ENCODE data around the gene BABAM1.

BABAM1 gene

DNA sequence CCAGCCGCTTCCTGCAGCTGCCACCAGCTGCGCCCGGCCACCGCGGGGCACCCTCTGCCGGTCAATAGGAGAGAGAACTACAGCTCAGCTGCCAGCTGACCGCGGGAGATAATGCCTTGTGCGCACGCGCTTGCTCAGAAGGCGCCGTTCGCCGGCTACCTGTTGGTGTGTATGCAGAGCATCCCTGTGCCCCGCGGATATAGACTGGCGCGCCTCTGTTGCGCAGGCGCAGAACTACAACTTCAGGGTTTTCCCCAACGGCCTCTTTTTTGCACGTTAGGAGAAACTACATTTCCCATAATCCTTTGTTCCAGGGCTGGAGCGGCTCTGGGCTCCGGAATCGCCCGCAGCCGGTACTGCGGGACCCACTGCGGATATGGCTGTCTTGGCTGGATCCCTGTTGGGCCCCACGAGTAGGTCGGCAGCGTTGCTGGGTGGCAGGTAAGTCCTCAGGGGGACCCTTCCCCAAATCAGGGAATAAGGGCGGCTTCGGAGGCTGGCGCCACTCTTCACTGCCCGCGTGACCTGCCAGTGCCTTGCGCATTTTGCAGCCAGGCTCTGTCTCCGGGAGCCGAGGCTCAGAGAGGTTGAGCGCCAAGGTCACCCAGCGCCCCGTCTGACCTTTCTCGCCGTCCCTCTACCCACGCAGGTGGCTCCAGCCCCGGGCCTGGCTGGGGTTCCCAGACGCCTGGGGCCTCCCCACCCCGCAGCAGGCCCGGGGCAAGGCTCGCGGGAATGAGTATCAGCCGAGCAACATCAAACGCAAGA, 38.5 kb downstream of the BABAM1 start, which contains the start of gene MRPL34:
TSS of gene MRPL34 (plus strand) at position 356 of the 768 bp plus-strand sequence. CDS start at position 377, 21 bp downstream.
- H3K4me1 ChIP-seq (ENCODE audit: insufficient read depth, low read length): peaks cover 25% of the 10 kb centered on the region
- no peaks in the 10 kb centered on the region for H3K9me3 ChIP-seq (ENCODE audit: insufficient read depth, low read depth, low read length)
- under 1% methylated on average over 55 of the region's 55 CpGs for WGBS
- peak within 1 kb of the TSS; percentile 73 for H3K4me3 ChIP-seq (ENCODE audit: low read length)
- 0 out of 2 replicates have a peak, but pooled peaks cover 4% of the 10 kb centered on the region for H3K36me3 ChIP-seq (ENCODE audit: insufficient read depth, low read length)
- peak within 1 kb of the TSS; percentile 82 for H3K9ac ChIP-seq (ENCODE audit: low read depth, low read length)
- H3K27me3 ChIP-seq (ENCODE audit: insufficient read depth, low read length): no peaks in the 10 kb centered on the region
- peak within 1 kb of the TSS; percentile 79 for H3K27ac ChIP-seq (ENCODE audit: low read depth, low read length)

GRCh38 chr19:17306285-17306714, 39.1 kb downstream of the BABAM1 start:
- H3K27me3 ChIP-seq (ENCODE audit: insufficient read depth, low read length): no peaks in the 10 kb centered on the region
- 7% methylated on average over 28 of the region's 28 CpGs for WGBS
- peaks cover 26% of the 10 kb centered on the region for H3K4me1 ChIP-seq (ENCODE audit: insufficient read depth, low read length)
- peak overlapping the region; percentile 79 for H3K27ac ChIP-seq (ENCODE audit: low read depth, low read length)
- H3K36me3 ChIP-seq (ENCODE audit: insufficient read depth, low read length): 0 out of 2 replicates have a peak, but pooled peaks cover 3% of the 10 kb centered on the region
- H3K9ac ChIP-seq (ENCODE audit: low read depth, low read length): peak overlapping the region; percentile 82
- H3K9me3 ChIP-seq (ENCODE audit: insufficient read depth, low read depth, low read length): no peaks in the 10 kb centered on the region
- peak overlapping the region; percentile 73 for H3K4me3 ChIP-seq (ENCODE audit: low read length)

DNA sequence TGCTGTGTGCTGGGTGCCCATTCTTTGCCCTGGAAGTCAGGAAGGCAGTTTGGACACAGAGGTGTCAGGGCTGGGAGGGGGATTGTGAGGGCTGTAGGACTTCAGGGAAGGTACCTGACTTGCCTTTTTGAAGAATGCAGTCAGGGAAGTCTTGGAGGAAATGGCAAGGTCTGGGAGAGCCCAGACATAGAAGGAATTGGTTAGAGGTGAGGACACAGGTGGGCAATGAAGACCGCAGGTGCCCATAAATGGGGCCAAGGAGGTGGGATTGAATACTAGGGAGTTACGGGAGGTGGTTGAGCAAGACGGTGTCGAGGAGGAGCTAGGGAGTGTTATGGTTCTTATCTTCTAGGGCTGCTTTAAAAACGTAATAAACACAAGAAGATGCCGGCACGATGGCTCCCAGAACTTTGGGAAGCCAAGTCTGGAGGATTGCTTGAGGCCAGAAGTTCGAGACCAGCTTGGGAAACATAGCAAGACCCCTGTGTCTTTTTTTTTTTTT, 40.7 kb downstream of the BABAM1 start:
- Histone ChIP-seq H3K27me3 (ENCODE audit: insufficient read depth, low read length) (no peaks in the 10 kb centered on the region), H3K36me3 (ENCODE audit: insufficient read depth, low read length) (0 out of 2 replicates have a peak, but pooled peaks cover 8% of the 10 kb centered on the region), H3K9ac (ENCODE audit: low read depth, low read length) (no peak overlapping the region), H3K4me3 (ENCODE audit: low read length) (no peak overlapping the region), H3K9me3 (ENCODE audit: insufficient read depth, low read depth, low read length) (no peaks in the 10 kb centered on the region), H3K27ac (ENCODE audit: low read depth, low read length) (no peak overlapping the region; the same call in 1 of the 2 replicates), H3K4me1 (ENCODE audit: insufficient read depth, low read length) (peaks cover 20% of the 10 kb centered on the region)
- WGBS: 92% methylated on average over 8 of the region's 8 CpGs

- peak within 1 kb of the TSS; percentile 86 for H3K4me3 ChIP-seq (ENCODE audit: low read length)
- H3K4me1 ChIP-seq (ENCODE audit: insufficient read depth, low read length): peaks cover 20% of the 10 kb centered on the region
- peak within 1 kb of the TSS; percentile 69 for H3K27ac ChIP-seq (ENCODE audit: low read depth, low read length)
These were observed 42.1 kb downstream of the BABAM1 start, which contains the start of gene DDA1 for GRCh38 chr19:17309198-17309964. TSS of gene DDA1 (plus strand) at chr19:17309563. CDS start at chr19:17309655, 92 bp downstream.

DNA sequence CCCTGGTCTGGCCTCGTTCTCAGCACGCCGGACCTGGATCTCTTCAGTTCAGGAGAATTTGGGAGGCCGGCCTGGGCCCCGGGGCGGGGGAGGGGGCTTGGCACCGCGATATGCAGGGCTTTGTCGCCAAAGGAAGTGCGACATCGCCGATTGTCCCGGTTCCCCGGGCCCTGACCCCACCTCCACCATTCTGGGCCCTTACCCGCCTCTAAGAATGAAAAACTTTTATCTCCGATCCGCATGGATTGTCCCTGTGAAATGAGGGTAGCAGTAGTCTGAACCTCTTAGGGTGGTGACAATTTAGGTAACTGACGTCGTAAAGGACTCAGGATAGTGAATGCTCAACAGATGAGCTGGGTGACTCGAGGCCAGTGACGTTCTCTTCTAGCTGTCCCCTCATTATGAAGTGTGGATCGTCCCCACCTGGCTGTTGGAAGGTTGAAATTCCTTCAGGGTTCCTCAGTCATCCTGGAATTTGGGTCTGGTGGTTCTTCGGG, 42.8 kb downstream of the BABAM1 start:
- no peaks in the 10 kb centered on the region for H3K9me3 ChIP-seq (ENCODE audit: insufficient read depth, low read depth, low read length)
- H3K9ac ChIP-seq (ENCODE audit: low read depth, low read length): peak overlapping the region; percentile 65
- peaks cover 14% of the 10 kb centered on the region for H3K4me1 ChIP-seq (ENCODE audit: insufficient read depth, low read length)
- peaks cover 25% of the 10 kb centered on the region for H3K36me3 ChIP-seq (ENCODE audit: insufficient read depth, low read length)
- H3K27me3 ChIP-seq (ENCODE audit: insufficient read depth, low read length): no peaks in the 10 kb centered on the region
- H3K27ac ChIP-seq (ENCODE audit: low read depth, low read length): peak overlapping the region; percentile 69
- H3K4me3 ChIP-seq (ENCODE audit: low read length): peak overlapping the region; percentile 86
- WGBS: 9% methylated on average over 23 of the region's 23 CpGs

More at GRCh38 chr19:17309198-17309964, 42.1 kb downstream of the BABAM1 start, which contains the start of gene DDA1:
- Histone ChIP-seq H3K9ac (ENCODE audit: low read depth, low read length) (peak within 1 kb of the TSS; percentile 65), H3K36me3 (ENCODE audit: insufficient read depth, low read length) (peaks cover 19% of the 10 kb centered on the region), H3K9me3 (ENCODE audit: insufficient read depth, low read depth, low read length) (no peaks in the 10 kb centered on the region), H3K27me3 (ENCODE audit: insufficient read depth, low read length) (no peaks in the 10 kb centered on the region)
- WGBS: 1% methylated on average over 46 of the region's 46 CpGs

- no peaks in the 10 kb centered on the region for H3K9me3 ChIP-seq (ENCODE audit: insufficient read depth, low read depth, low read length)
- H3K9ac ChIP-seq (ENCODE audit: low read depth, low read length): no peak overlapping the region
- H3K4me3 ChIP-seq (ENCODE audit: low read length): no peak overlapping the region
- no peaks in the 10 kb centered on the region for H3K27me3 ChIP-seq (ENCODE audit: insufficient read depth, low read length)
- peak overlapping the region; percentile 41; the same call in 1 of the 2 replicates for H3K27ac ChIP-seq (ENCODE audit: low read depth, low read length)
- H3K4me1 ChIP-seq (ENCODE audit: insufficient read depth, low read length): peaks cover 11% of the 10 kb centered on the region; the same call in 1 of the 2 replicates
- H3K36me3 ChIP-seq (ENCODE audit: insufficient read depth, low read length): peaks cover 38% of the 10 kb centered on the region
- 82% methylated on average over 11 of the region's 11 CpGs for WGBS
These were observed 44.4 kb downstream of the BABAM1 start for GRCh38 chr19:17311455-17312188.

DNA sequence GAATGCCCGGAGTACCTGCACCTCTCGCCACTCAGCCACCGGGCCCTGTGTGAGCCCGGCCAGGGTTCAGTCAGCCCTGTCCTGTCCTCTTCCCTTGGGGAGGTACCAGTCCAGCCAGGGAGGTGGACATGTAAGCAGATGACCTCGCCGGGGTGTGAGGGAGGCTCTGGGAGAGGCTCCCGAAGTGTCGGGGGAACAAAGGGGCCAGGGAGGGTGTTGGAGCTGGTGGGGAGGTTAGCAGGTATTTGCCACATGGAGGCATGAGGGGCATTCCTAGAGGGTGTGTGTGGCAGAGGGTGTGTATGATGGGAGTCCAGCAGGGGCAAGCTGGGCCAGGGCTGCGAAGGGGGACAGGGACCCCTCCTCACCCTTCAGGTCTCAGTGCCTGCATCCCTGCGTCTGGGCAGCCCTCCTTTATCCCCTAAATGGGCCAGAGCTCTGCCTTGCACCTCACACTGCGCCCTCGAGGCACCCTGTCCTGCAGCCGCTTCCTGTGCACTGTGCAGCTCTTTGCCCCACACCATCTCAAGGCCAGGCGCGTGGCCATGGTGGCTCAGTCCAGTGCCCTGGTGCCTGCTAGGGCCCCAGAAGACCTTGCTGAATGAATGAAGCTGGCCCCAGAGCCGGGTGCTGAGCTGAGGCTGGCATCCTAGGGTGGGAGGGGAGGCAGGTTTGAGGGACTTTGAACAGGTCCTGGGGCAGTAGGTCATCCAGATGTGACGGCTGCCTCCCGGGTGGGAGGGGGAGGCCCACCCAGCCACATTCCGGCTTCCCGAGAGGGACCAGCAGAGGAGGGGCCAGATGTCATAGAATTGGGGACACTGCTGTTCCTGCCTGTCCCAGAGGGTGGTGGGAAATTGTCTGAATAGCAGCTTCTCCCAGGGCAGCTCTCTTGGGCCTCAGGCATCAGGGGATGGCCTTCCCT, 45.2 kb downstream of the BABAM1 start:
- Histone ChIP-seq H3K36me3 (ENCODE audit: insufficient read depth, low read length) (peaks cover 41% of the 10 kb centered on the region), H3K27me3 (ENCODE audit: insufficient read depth, low read length) (no peaks in the 10 kb centered on the region), H3K9ac (ENCODE audit: low read depth, low read length) (peak overlapping the region; percentile 24; the same call in 1 of the 2 replicates), H3K4me3 (ENCODE audit: low read length) (no peak overlapping the region), H3K27ac (ENCODE audit: low read depth, low read length) (peak overlapping the region; percentile 41; the same call in 1 of the 2 replicates), H3K4me1 (ENCODE audit: insufficient read depth, low read length) (peaks cover 11% of the 10 kb centered on the region; the same call in 1 of the 2 replicates), H3K9me3 (ENCODE audit: insufficient read depth, low read depth, low read length) (no peaks in the 10 kb centered on the region)
- 91% methylated on average over 20 of the region's 20 CpGs for WGBS

DNA sequence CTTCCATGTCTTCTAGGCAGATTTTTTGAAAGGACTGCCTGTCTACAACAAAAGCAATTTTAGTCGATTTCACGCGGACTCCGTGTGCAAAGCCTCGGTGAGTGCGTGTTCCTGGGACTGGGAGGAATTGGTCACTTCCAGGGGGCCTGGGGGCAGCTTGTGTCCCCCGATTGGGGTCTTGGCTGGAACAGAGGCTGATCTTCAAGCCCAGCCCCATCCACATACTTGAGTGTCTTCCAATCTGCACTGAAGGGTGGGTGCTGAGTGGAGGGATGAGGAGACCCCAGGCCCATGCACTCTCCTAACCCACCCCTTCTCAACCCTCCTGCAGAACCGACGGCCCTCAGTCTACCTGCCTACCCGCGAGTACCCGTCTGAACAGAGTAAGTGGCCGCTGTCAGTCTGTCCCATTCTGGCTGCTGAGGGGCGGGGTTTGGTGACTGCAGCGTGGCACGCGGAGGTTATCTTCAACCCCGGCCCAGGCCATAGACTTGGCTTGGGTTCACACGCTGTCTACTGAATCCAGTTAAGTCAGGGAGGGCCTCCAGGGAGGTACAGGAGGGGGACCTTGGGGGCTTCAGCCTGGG, 46.9 kb downstream of the BABAM1 start:
- Histone ChIP-seq H3K4me1 (ENCODE audit: insufficient read depth, low read length) (peaks cover 11% of the 10 kb centered on the region; the same call in 1 of the 2 replicates), H3K9ac (ENCODE audit: low read depth, low read length) (no peak overlapping the region), H3K36me3 (ENCODE audit: insufficient read depth, low read length) (peaks cover 45% of the 10 kb centered on the region), H3K27me3 (ENCODE audit: insufficient read depth, low read length) (no peaks in the 10 kb centered on the region), H3K27ac (ENCODE audit: low read depth, low read length) (no peak overlapping the region), H3K4me3 (ENCODE audit: low read length) (no peak overlapping the region), H3K9me3 (ENCODE audit: insufficient read depth, low read depth, low read length) (no peaks in the 10 kb centered on the region)
- 97% methylated on average over 19 of the region's 19 CpGs for WGBS

DNA sequence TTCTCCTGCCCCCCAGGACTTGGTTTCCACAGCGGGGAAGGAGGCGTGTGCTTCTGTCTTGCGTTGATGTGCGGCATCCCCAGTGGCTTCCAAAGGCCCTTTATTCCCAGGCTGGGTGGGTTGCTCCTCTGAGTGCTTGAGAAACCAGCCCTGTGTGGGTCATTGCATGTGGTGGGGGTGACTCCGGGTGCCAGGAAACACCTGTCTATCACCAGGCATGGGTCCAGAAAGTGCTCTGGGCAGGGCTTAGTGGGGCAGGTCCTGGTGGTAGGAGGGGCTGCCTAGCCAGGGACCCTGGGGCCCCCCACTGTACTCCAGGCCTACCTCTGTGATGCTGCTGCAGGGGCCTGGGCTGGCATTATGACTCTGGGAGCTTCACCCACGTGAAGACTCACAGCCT, 51.7 kb downstream of the BABAM1 start:
- WGBS: 94% methylated on average over 6 of the region's 6 CpGs
- H3K36me3 ChIP-seq (ENCODE audit: insufficient read depth, low read length): peaks cover 57% of the 10 kb centered on the region
- H3K27ac ChIP-seq (ENCODE audit: low read depth, low read length): no peak overlapping the region
- H3K4me1 ChIP-seq (ENCODE audit: insufficient read depth, low read length): no peaks in the 10 kb centered on the region
- H3K4me3 ChIP-seq (ENCODE audit: low read length): no peak overlapping the region
- no peaks in the 10 kb centered on the region for H3K9me3 ChIP-seq (ENCODE audit: insufficient read depth, low read depth, low read length)
- H3K27me3 ChIP-seq (ENCODE audit: insufficient read depth, low read length): no peaks in the 10 kb centered on the region
- no peak overlapping the region for H3K9ac ChIP-seq (ENCODE audit: low read depth, low read length)

Data from HUES64 (cell line).